SK-N-MC (cell line): Measurements from ENCODE around the gene XCL1.

Experiments
- EZH2 ChIP-seq: fragments of 200-600 bp; sonication (generic); IDR thresholded peaks from one replicate; pipeline ENCODE4 v1.6.1; 2017; ENCODE audit warnings: antibody characterized with exemption
- FOXP2 ChIP-seq: optimal IDR thresholded peaks from 2 replicates; pipeline ENCODE3; 2011; ENCODE audit warnings: mild to moderate bottlenecking, moderate library complexity; ENCODE audit not compliant: insufficient read depth; ENCODE audit errors: extremely low read length, control extremely low read depth
- POLR2AphosphoS5 ChIP-seq: IDR thresholded peaks from 2 replicates; pipeline ENCODE4 v1.6.1; 2012; ENCODE audit warnings: mild to moderate bottlenecking, low read depth, low read length, borderline replicate concordance

- TF ChIP-seq EZH2 (no peak), POLR2AphosphoS5 (no peak), FOXP2 (no peak)
These were observed 40.9 kb upstream of the XCL1 start for GRCh38 chr1:168535536-168535935.
